Neural progenitor cell (in vitro differentiated cells): Measurements from ENCODE around the gene TUNAR.

ENCODE experiments used
- CTCF ChIP-seq: fragments of 200-600 bp; sonication (generic); IDR thresholded peaks from 2 replicates; pipeline ENCODE4 v1.5.1; 2017; ENCODE audit warnings: antibody characterized with exemption, mild to moderate bottlenecking
- EZH2 ChIP-seq: fragments of 200-600 bp; sonication (generic); IDR thresholded peaks from 2 replicates; pipeline ENCODE4 v1.6.1; 2017; ENCODE audit warnings: antibody characterized with exemption, mild to moderate bottlenecking, moderate library complexity
- EZH2phosphoT487 ChIP-seq: fragments of 200-600 bp; sonication (generic); IDR thresholded peaks from 2 replicates; pipeline ENCODE4 v1.6.1; 2017; ENCODE audit warnings: antibody characterized with exemption

- TF ChIP-seq CTCF (no peak), EZH2phosphoT487 (no peak), EZH2 (no peak)
These were observed 52.1 kb downstream of the TUNAR start for GRCh38 chr14:95928751-95929150.
